Stomach (tissue), 9 donors: ENCODE results near the gene NF1. TPM values are rescaled to one million over a fixed set of nuclear protein-coding genes. Genes with fewer than 3 reads are reported as not detected.
A peak's percentile ranks its signal among the peaks of the same experiment; 100 is the strongest.

Source experiments
- DNase-seq, 2 donors: peaks; one replicate each; pipeline versions ENCODE4 v3.0.0 to v3.0.0-alpha.2; 2013 to 2019
- H3K27ac ChIP-seq, 5 donors: fragments of 200-600 bp in 4 of 5; sonication (generic) in 4 of 5; one replicate each; pipeline ENCODE4 v1.5.1; 2013 to 2019; ENCODE audit warnings: mild to moderate bottlenecking in 1 of 5, moderate library complexity in 1 of 5
- H3K27me3 ChIP-seq, 3 donors: fragments of 200-600 bp; sonication (generic); one replicate each; pipeline ENCODE4 v1.5.1; 2017 to 2019; ENCODE audit warnings: mixed run types in 1 of 3
- H3K36me3 ChIP-seq, 4 donors: fragments of 200-600 bp; sonication (generic); 1 replicate in 3 of 4; 2 replicates in 1 of 4; pipeline ENCODE4 v1.5.1; 2016 to 2019
- H3K4me1 ChIP-seq, 4 donors: fragments of 200-600 bp; sonication (generic); one replicate each; pipeline ENCODE4 v1.5.1; 2016 to 2019
- H3K4me3 ChIP-seq, 4 donors: fragments of 200-600 bp; sonication (generic) in 3 of 4; one replicate each; pipeline ENCODE4 v1.5.1; 2016 to 2019; ENCODE audit warnings: mild to moderate bottlenecking in 1 of 4
- H3K9me3 ChIP-seq, 4 donors: fragments of 200-600 bp; sonication (generic); one replicate each; pipeline ENCODE4 v1.5.1; 2016 to 2019
- CTCF ChIP-seq, 7 experiments: fragments of 450-650 bp in 4 of 7; fragments of 200-600 bp in 3 of 7; sonication (generic) in 3 of 7; IDR thresholded peaks; one replicate each; pipeline ENCODE4 v1.5.1; 2016 to 2019; ENCODE audit warnings: antibody characterized with exemption in 7 of 7, control low read depth in 2 of 7, mild to moderate bottlenecking in 1 of 7
- EP300 ChIP-seq: sonication (generic); formaldehyde crosslinking; IDR thresholded peaks from one replicate; pipeline ENCODE4 v1.6.1; 2017; ENCODE audit warnings: antibody characterized with exemption
- POLR2A ChIP-seq, 4 donors: fragments of 450-650 bp; IDR thresholded peaks; one replicate each; pipeline ENCODE4 v1.6.1; 2016; ENCODE audit warnings: antibody characterized with exemption in 4 of 4, control low read depth in 2 of 4, mild to moderate bottlenecking in 1 of 4, moderate library complexity in 1 of 4
- POLR2AphosphoS5 ChIP-seq, 3 donors: sonication (generic); formaldehyde crosslinking; IDR thresholded peaks; one replicate each; pipeline ENCODE4 v1.6.1; 2016; ENCODE audit warnings: antibody characterized with exemption in 3 of 3
- WGBS, 5 donors: extraction: QIAGEN DNeasy Blood & Tissue Kit in 3 of 5; methylation state at CpG; one replicate each; pipeline versions ENCODE4 v1.1.5 to v1.1.7; 2013 to 2018; 5-methylcytosine and 5-hydroxymethylcytosine counted together
- intact Hi-C: fragments of 100-400 bp; cut with DNase I; formaldehyde crosslinking; loops from one replicate; pipeline ENCODE4 v1.15.1; 2023; ENCODE audit warnings: low total_unique reads
- polyA plus RNA-seq, 3 donors: library from polyadenylated mRNA; stranded (reverse); fragments of 200-250 nt; gene quantifications; one replicate each; pipeline ENCODE4 v1.2.3, GENCODE V29; 2013
- total RNA-seq, 5 donors: library from RNA; depleted of rRNA; stranded (reverse); fragments of >200 nt; gene quantifications; one replicate each; pipeline versions ENCODE4 v1.1.0 to v1.2.3, GENCODE V29; 2014 to 2016
- donor health status: healthy with polysubstance abuse.
- donor health status: Bipolar disorder and iron deficiency.
- donor health status: healthy.

The NF1 gene
- total and polyA plus RNA-seq, 8 donors, result 5.2 to 108 (median 50.5) TPM

DNA sequence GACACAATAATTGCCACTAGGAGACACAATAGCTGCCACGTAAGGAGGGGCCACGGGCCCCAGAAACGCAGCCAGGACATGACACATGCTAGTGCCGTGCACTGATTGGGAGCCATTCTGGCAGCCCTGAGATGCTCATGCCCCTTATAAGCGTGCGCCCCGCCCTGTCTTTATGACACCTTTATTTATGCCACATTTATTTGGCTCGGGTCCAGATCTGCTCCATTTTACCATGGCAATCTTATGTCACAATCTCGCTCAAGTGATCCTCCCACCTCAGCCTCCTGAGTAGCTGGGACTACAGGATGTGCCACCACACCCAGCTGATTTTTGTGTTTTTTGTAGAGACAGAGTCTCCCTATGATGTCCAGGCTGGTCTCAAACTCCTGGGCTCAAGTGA is 43.8 kb upstream of the NF1 start:
- no peak for TF ChIP-seq POLR2A (IDR thresholded peaks at IDR 0.05)
- no peak for TF ChIP-seq EP300
- no peak for TF ChIP-seq POLR2AphosphoS5 (IDR thresholded peaks at IDR 0.05)
- Histone ChIP-seq H3K36me3 (peaks cover 0 to 15% (median 2%) of the 10 kb centered on the region in 4 donors), H3K9me3 (no peaks in the 10 kb centered on the region), H3K4me1 (peaks cover 0 to 15% (median 0%) of the 10 kb centered on the region in 4 donors), H3K27ac (no peak overlapping the region), H3K4me3 (no peak overlapping the region), H3K27me3 (no peaks in the 10 kb centered on the region)
- no peak for DNase-seq
- intact Hi-C loops, result no loop called here
- WGBS, 5 donors, result 91 to 97% (median 97%) methylated on average over 9 of the region's 9 CpGs

- Histone ChIP-seq H3K27me3 (no peaks in the 10 kb centered on the region), H3K9me3 (no peaks in the 10 kb centered on the region), H3K4me1 (peaks cover 0 to 15% (median 0%) of the 10 kb centered on the region in 4 donors), H3K27ac (peak overlapping the region in 1 of 5 donors; percentile 42), H3K36me3 (peaks cover 0 to 13% (median 2%) of the 10 kb centered on the region in 4 donors), H3K4me3 (no peak overlapping the region)
- DNase-seq, result no peak
- no peak for TF ChIP-seq POLR2A (IDR thresholded peaks at IDR 0.05)
- no peak for TF ChIP-seq EP300
- intact Hi-C loops, result no loop called here
- 69 to 97% (median 78%) methylated on average over 2 of the region's 2 CpGs for WGBS, 5 donors
Measured at GRCh38 chr17:31051506-31051905, 43.3 kb upstream of the NF1 start.

GRCh38 chr17:31052187-31052889 is 42.4 kb upstream of the NF1 start:
- intact Hi-C loops, result no loop called here
- 60 to 75% (median 65%) methylated on average over 9 of the region's 9 CpGs for WGBS, 5 donors

GRCh38 chr17:31053071-31053470 is 41.7 kb upstream of the NF1 start:
- no peaks in the 10 kb centered on the region for H3K27me3 ChIP-seq
- no peak overlapping the region for H3K4me3 ChIP-seq
- TF ChIP-seq EP300 (no peak), POLR2AphosphoS5 (IDR thresholded peaks at IDR 0.05) (no peak), POLR2A (IDR thresholded peaks at IDR 0.05) (no peak), CTCF (IDR thresholded peaks at IDR 0.05) (no peak)
- no peak for DNase-seq
- intact Hi-C loops, result no loop called here
- H3K27ac ChIP-seq, result no peak overlapping the region
- WGBS, 5 donors, result 84 to 92% (median 90%) methylated on average over 4 of the region's 4 CpGs
- H3K9me3 ChIP-seq, result no peaks in the 10 kb centered on the region
- peaks cover 0 to 10% (median 2%) of the 10 kb centered on the region in 4 donors for H3K36me3 ChIP-seq
- peaks cover 0 to 15% (median 0%) of the 10 kb centered on the region in 4 donors for H3K4me1 ChIP-seq

More at GRCh38 chr17:31052187-31052889, 42.4 kb upstream of the NF1 start:
- peaks cover 0 to 10% (median 2%) of the 10 kb centered on the region in 4 donors for H3K36me3 ChIP-seq
- no peaks in the 10 kb centered on the region for H3K9me3 ChIP-seq
- H3K4me1 ChIP-seq, result peaks cover 0 to 15% (median 0%) of the 10 kb centered on the region in 4 donors
- H3K4me3 ChIP-seq, result no peak overlapping the region
- H3K27me3 ChIP-seq, result no peaks in the 10 kb centered on the region
- peak in 1 of 2 donors; percentile 32 for DNase-seq
- peak in 1 of 3 donors; percentile 13 for TF ChIP-seq POLR2AphosphoS5 (IDR thresholded peaks at IDR 0.05)
- no peak for TF ChIP-seq POLR2A (IDR thresholded peaks at IDR 0.05)
- H3K27ac ChIP-seq, result peak overlapping the region in 1 of 5 donors; percentile 42

DNA sequence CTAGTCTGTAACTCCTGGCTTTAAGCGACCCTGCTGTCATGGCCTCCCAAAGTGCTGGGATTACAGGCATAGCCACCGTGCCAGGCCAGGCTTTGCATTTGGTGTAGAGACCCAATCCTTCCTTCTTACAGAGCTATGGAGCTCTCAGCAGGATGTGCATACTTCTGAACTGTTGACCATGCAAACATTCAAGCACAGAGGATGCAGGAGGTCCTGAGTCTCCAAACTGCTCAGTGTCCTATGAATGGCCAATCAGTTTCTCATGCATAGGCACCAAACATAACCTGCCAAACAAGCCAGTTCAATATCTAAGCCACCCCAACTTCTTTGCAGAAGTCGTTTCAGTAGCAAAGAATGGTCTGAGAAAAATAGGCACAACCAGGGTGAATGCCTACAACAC is 40.0 kb upstream of the NF1 start:
- Histone ChIP-seq H3K9me3 (no peaks in the 10 kb centered on the region), H3K4me1 (peaks cover 0 to 15% (median 0%) of the 10 kb centered on the region in 4 donors), H3K27me3 (no peaks in the 10 kb centered on the region), H3K4me3 (no peak overlapping the region), H3K27ac (no peak overlapping the region), H3K36me3 (peaks cover 0 to 2% (median 0%) of the 10 kb centered on the region in 4 donors)
- no peak for DNase-seq
- intact Hi-C loops, result no loop called here
- no peak for TF ChIP-seq POLR2A (IDR thresholded peaks at IDR 0.05)
- TF ChIP-seq POLR2AphosphoS5 (IDR thresholded peaks at IDR 0.05), result no peak
- no peak for TF ChIP-seq EP300
- TF ChIP-seq CTCF (IDR thresholded peaks at IDR 0.05), result no peak
- 73 to 79% (median 76%) methylated on average over 3 of the region's 3 CpGs for WGBS, 5 donors

GRCh38 chr17:31058976-31059375 is 35.8 kb upstream of the NF1 start:
- no peak overlapping the region for H3K4me3 ChIP-seq
- no peaks in the 10 kb centered on the region for H3K27me3 ChIP-seq
- 52 to 87% (median 81%) methylated on average over 2 of the region's 2 CpGs for WGBS, 5 donors
- no peaks in the 10 kb centered on the region for H3K9me3 ChIP-seq
- intact Hi-C loops, result no loop called here
- H3K27ac ChIP-seq, result no peak overlapping the region
- no peaks in the 10 kb centered on the region for H3K36me3 ChIP-seq
- no peaks in the 10 kb centered on the region for H3K4me1 ChIP-seq
- TF ChIP-seq POLR2A (IDR thresholded peaks at IDR 0.05) (no peak), EP300 (no peak), POLR2AphosphoS5 (IDR thresholded peaks at IDR 0.05) (no peak)
- DNase-seq, result no peak
